ENCODE results near the gene PLEKHH1.
"Not testable (repeated sequence)": the region's sequence is repeated elsewhere in the genome, so short reads cannot be mapped to it uniquely, and the experiment has no call there.

PLEKHH1 gene

DNA sequence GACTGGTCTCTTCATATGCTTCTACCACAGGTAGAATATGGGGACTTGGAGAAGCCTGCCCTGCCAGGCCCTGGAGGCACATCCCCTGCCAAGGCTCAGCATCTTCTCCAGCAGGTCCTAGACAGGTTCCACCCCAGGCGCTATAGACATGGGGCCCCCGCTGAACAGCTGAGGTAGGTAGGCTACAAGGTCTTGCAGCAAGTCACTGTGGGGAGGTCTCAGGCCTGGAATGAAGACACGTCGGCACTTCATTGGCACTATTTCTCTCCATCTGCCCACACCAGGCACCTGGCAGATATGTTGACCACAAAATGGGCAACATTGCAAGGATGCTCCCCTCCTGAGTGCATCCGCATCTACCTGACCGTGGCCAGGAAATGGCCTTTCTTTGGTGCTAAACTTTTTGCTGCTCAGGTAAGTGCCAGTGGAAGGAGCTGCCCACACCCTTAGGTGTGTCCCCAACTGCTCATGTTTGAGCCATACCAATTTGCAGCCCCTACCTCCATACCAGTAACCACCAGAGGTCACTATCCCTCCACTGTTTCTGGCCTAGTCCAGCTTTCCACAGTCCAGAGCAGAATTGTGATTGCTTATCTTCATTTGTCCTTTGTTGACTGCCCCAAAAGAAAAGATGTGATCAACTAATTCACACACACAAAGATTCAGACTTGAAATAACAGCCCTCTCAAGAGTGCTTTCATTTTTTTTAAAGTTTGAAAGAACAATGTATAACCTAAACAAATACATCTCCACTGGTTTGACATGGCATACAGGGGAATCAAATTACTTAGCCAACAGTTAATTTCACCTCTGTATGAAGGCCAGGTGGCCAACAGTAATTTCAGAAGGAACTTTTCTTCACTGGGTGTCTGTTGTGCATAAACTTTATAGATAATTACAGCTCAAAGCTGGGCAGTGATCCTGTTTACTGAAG lies 50.9 kb downstream of the PLEKHH1 start:
- peak; percentile 70 for DNase-seq (ENCODE audit: low spot score)

GRCh38 chr14:67584978-67585377 lies 51.9 kb downstream of the PLEKHH1 start:
- no peak for DNase-seq (ENCODE audit: low spot score)

DNA sequence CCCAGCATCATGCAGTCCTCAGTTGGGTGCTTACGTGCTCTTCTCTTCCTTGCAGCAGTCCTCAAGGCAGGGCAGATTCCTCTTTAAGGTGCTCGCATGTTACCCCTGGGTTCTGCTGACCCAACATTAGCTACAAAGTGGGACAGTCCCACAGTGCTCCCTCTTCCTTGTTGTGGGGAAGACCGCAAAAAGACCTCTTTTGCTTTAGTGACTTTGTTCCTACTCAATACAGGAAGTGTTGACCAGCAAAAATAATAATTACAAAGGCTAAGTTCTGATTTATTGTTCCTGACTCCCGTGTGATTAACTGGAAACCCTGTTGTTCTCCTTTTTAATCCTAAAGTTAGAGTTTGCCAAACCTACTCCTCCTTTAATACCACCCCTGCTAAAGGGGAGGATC lies 53.3 kb downstream of the PLEKHH1 start:
- DNase-seq (ENCODE audit: low spot score) = no peak

- no peak for DNase-seq (ENCODE audit: low spot score)
Observed at GRCh38 chr14:67589204-67589770, 56.2 kb downstream of the PLEKHH1 start.

DNA sequence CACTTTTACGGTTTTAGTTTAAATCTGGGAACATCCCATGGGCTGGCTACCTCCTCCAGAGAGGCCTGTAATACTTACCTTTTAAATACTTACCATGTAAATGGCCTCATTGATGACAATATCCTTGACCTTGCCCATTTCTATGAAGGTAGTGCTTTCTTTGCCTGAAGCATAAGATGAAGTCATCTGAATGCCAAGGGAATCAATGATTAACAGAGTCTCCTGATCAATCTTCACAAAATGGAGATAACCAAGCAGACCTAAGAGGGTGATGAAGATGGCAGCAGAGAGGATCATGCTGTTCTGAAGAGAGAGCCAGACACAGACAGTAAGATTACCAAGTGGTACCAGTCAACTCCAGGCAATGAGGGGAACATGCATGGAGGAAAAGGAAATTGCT lies 60.6 kb downstream of the PLEKHH1 start:
- not testable (repeated sequence) for DNase-seq (ENCODE audit: low spot score)

DNA sequence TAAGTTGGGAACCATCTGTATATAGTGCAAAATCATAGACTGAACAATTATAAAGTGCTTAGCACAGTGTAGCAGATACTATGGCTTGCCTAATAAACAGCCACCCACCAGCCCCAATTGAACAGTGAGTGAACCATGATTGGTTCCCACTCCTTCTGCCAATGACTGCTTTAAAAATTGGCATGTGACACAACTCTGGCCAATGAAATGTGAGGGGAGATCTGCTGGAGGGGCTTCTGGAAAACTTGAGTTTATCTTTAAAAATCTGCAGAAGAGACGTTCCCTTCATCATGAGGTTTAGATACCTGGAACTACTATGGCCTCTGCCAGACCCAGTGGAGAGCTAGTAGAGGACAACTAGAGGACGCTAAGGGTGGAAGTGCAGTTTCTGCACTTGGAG lies 62.3 kb downstream of the PLEKHH1 start:
- no peak for DNase-seq (ENCODE audit: low spot score)

GRCh38 chr14:67599698-67600561 lies 66.8 kb downstream of the PLEKHH1 start, which contains the start of gene PIGH:
PIGH (minus strand) TSS chr14:67600268; CDS start chr14:67600203, 65 bp downstream.
- peak; percentile 96 for DNase-seq (ENCODE audit: low spot score)

DNA sequence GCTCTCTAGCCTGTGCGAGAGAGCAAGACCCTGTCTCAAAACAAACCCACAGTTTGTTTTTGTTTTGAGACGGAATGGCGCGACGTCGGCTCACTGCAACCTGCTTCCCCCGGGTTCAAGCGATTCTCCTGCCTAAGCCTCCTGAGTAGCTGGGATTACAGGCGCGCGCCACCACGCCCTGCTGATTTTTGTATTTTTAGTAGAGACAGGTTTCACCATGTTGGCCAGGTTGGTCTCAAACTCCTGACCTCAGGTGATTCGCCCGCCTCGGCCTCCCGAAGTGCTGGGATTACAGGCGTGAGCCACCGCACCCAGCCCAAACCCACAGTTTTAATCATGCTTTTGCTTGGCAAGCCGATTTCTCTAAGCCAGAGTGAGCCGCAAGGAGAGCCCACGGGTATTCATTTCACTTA lies 67.5 kb downstream of the PLEKHH1 start:
- not testable (repeated sequence) for DNase-seq (ENCODE audit: low spot score)

GRCh38 chr14:67602076-67602475 lies 69.0 kb downstream of the PLEKHH1 start:
- DNase-seq (ENCODE audit: low spot score) = no peak

- no peak for DNase-seq (ENCODE audit: low spot score)
Observed at GRCh38 chr14:67602995-67603545, 70.0 kb downstream of the PLEKHH1 start.

DNA sequence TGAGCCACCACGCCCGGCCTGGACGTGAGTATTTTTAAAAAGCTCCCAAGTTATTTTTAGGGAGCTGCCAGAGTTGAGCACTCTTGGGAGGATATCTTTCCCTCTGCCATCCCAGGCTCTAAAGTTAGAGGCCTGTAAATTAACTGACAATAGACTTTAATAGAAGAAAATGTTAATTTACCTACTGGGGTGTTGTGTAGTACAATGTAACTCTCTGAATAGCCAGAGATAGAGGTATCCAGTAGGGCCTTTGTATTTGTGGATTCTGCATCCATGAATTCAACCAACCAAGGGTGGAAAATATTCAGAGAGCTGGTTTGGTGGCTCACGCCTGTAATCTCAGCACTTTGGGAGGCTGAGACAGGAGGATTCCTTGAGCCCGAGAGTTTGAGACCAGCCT lies 74.6 kb downstream of the PLEKHH1 start:
- no peak for DNase-seq (ENCODE audit: low spot score)

GRCh38 chr14:67609642-67610310 lies 76.7 kb downstream of the PLEKHH1 start:
- DNase-seq (ENCODE audit: low spot score) = no peak

GRCh38 chr14:67610491-67610890 lies 77.4 kb downstream of the PLEKHH1 start:
- DNase-seq (ENCODE audit: low spot score) = no peak

DNA sequence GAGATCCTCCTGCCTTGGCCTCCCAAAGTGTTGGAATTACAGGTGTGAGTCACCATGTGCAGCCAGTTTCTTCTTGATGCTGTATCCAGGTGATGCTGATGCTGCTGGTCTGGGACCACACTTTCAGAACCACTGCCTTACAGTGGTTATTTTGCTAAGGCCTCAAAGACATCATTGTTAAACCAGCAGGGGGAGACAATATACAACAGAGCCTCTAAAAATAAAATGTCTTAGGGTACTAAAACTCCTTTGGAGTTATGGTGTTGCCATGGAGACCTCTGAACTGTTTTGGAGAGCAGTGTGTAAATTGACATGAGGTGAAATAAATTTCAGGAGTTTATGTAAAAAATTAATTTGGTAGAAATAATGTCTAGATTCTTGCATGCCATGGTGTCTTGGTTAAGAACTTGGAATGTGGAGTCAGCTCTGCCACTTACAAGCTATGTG lies 85.5 kb downstream of the PLEKHH1 start:
- peak; percentile 56 for DNase-seq (ENCODE audit: low spot score)

DNA sequence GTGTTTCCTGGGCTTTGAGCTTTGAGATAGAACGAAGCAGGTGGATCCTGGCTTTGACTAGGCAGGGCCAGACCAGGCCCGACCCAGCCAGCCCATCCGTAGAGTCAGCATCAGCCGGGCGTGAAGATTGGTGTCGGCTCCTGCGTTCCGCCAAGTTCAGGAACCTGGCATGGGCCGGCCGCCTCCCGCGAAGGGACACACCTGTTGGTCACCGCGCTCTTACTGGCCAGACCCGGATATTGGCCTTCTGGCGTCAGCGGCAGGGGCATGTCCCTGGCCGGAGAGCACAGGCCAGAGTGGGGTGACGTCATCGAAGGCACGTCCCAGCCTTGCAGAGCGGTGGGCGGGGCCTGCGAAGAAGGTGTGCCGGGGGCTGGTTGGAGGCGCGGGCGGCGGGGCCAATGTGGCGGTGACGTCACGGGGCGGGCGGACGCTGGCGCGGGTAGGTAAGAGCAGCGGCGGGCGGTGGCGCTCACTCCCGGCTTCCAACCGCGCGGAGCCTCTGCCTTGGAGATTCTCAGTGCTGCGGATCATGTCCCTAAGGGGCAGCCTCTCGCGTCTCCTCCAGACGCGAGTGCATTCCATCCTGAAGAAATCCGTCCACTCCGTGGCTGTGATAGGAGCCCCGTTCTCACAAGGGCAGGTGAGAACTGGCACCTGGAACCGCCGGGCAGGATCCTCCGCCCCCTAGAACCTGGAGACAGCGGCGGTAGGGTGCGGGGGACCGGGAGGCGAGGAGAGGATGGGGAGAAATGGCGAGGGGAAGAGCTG lies 86.5 kb downstream of the PLEKHH1 start, which contains the start of gene ARG2:
Gene ARG2, plus strand, starts transcription at position 475 of the 771 bp plus-strand sequence. Its CDS starts 58 bp downstream, at position 533.
- DNase-seq (ENCODE audit: low spot score) = peak; percentile 100

GRCh38 chr14:67620217-67620785 lies 87.2 kb downstream of the PLEKHH1 start:
- DNase-seq (ENCODE audit: low spot score) = peak; percentile 60

DNA sequence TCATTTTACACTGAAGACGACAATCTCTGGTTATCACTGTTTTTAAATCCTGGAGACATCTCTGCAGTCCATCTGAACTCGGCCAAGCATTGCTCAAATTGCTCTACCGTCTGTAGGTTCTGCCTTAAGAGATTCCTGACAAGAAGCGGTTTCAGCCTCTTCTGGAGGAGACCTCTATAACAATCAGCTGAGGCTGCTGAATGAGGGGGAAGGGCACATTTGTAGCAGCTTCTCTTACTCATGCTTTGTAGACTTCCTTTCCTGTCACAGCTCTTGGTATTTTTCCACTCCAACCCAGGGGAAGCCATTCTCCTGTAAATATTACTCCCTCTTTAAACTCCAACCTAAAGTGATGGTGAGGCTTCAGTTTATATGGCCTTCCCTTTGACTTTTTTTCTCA lies 89.6 kb downstream of the PLEKHH1 start:
- peak; percentile 41 for DNase-seq (ENCODE audit: low spot score)

DNA sequence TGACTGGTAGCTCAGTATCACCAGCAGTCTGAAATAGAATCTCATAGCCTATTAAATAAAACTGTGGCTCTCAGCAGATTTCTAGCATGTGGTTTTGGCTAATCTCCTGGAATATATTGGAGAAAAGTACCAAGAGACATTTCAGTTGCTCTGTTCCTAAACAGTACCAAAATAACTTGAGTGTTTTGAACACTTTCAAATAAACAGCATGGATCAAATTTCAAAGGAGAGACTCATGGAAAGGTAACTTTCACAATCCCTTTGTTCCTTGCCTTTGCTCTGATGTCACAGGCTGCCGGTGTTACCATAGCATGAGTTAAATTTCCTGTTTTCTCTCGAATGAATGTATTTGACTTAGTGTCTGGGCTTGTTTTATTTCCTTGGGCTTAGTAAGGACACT lies 90.0 kb downstream of the PLEKHH1 start:
- no peak for DNase-seq (ENCODE audit: low spot score)

DNA sequence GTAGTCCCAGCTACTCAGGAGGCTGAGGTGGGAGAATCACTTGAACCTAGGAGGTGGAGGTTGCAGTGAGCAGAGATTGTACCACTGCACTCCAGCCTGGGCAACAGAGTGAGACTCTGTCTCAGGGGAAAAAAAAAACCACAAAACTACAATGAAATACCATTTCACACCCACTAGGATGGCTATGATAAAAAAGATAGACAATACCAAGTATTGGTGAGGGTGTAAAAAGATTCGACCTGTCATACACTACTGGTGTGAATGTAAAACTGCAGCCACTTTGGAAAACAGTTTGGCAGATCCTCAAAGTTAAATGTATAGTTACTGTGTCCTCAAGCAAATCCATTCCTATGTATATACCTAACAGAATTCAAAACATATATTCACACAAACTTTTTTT lies 93.0 kb downstream of the PLEKHH1 start:
- DNase-seq (ENCODE audit: low spot score) = not testable (repeated sequence)

DNA sequence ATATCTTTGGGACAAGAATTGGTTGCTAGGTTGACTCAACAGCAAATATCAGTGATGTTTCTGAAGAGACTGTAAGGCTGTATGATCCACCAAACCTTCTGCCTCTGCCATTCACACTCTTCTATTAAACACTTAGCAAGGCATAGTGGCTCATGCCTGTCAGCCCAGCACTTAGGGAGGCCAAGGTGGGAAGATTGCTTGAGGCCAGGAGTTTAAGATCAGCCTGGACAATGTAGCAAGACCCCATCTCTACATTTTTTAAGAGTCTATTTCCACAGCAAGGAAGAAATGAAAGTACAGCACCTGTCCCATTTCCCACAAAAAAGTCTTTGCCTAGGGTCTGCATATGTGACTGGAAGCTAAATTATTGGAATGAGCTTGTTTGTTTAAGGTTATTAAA lies 94.4 kb downstream of the PLEKHH1 start:
- DNase-seq (ENCODE audit: low spot score) = no peak
